A549 (cell line): ENCODE data around the gene SMARCD3. TPM values are rescaled to one million over a fixed set of nuclear protein-coding genes. Genes with fewer than 3 reads are reported as not detected.

ENCODE experiments used
- ATAC-seq, 2 experiments: fragments of 200-7000 bp in 1 of 2; fragments of >200 bp in 1 of 2; cut with Nextera tagmentation in 1 of 2; cut with Tn5 transposase in 1 of 2; 3 replicates each; pipeline versions ENCODE4 v1.8.0 to v1.9.1; 2018 to 2020; ENCODE audit warnings: mild to moderate bottlenecking in 1 of 2, moderate library complexity in 1 of 2
- CTCF ChIA-PET: fragments of 300-600 bp; sonication (Branson Sonifier 250); formaldehyde crosslinking; extraction: SDS; loops from one replicate; lab custom pipeline; 2021; ENCODE audit warnings: antibody characterized with exemption, inconsistent platforms; lab: Yijun Ruan, JAX
- POLR2A ChIA-PET: fragments of 350-600 bp; formaldehyde crosslinking; extraction: SDS; loops from one replicate; lab custom pipeline; 2021; ENCODE audit warnings: antibody characterized with exemption, inconsistent platforms; lab: Yijun Ruan, JAX
- DNase-seq, 2 experiments: peaks; one replicate each; pipeline versions ENCODE4 v3.0.0 to v3.0.0-alpha.2; 2011 to 2016; ENCODE audit warnings: low read depth in 1 of 2, low spot score in 1 of 2
- FAIRE-seq: peaks from 2 replicates; lab custom pipeline; 2011; peaks lifted over from hg19 to GRCh38; lab: Jason Lieb, UNC
- H3K27ac ChIP-seq, 2 experiments: fragments of >200 bp; sonication (Bioruptor Twin); formaldehyde crosslinking; 3 replicates each; pipeline ENCODE4 v1.5.1; 2016 to 2017
- H3K4me1 ChIP-seq: fragments of >200 bp; sonication (Bioruptor Twin); formaldehyde crosslinking; 3 replicates; pipeline ENCODE4 v1.6.1; 2016
- H3K4me2 ChIP-seq: fragments of >200 bp; sonication (Bioruptor Twin); formaldehyde crosslinking; 3 replicates; pipeline ENCODE4 v1.6.1; 2016
- H3K4me3 ChIP-seq: fragments of >200 bp; sonication (Bioruptor Twin); formaldehyde crosslinking; 3 replicates; pipeline ENCODE4 v1.5.1; 2016
- H3K9me3 ChIP-seq: fragments of >200 bp; sonication (Bioruptor Twin); formaldehyde crosslinking; 3 replicates; pipeline ENCODE4 v1.6.1; 2016
- CTCF ChIP-seq: fragments of >200 bp; sonication (Bioruptor Twin); formaldehyde crosslinking; IDR thresholded peaks from 3 replicates; pipeline ENCODE4 v1.5.1; 2016
- EHF ChIP-seq: fragments of 250-450 bp; sonication (Bioruptor Pico); IDR thresholded peaks from 2 replicates; pipeline ENCODE4 v1.5.0; 2020; ENCODE audit warnings: mild to moderate bottlenecking
- EP300 ChIP-seq, 2 experiments: fragments of >200 bp; sonication (Bioruptor Twin); formaldehyde crosslinking; IDR thresholded peaks; 2 replicates in 1 of 2; 3 replicates in 1 of 2; pipeline ENCODE4 v1.6.1; 2016 to 2017
- FOSL2 ChIP-seq, 2 experiments: fragments of 450-650 bp in 1 of 2; fragments of >200 bp in 1 of 2; sonication (Bioruptor Twin) in 1 of 2; formaldehyde crosslinking; IDR thresholded peaks; 2 replicates each; pipeline versions ENCODE4 v1.5.0 to v1.6.1; 2016 to 2020; ENCODE audit warnings: mild to moderate bottlenecking in 1 of 2, moderate library complexity in 1 of 2
- FOXS1 ChIP-seq: fragments of 250-450 bp; sonication (Bioruptor Pico); IDR thresholded peaks from 2 replicates; pipeline ENCODE4 v1.5.0; 2020; ENCODE audit warnings: mild to moderate bottlenecking, moderate library complexity
- GATA3 ChIP-seq: IDR thresholded peaks from 2 replicates; pipeline ENCODE4 v1.6.1; 2012; ENCODE audit warnings: borderline replicate concordance
- HDAC2 ChIP-seq: fragments of 200-600 bp; sonication (generic); IDR thresholded peaks from 2 replicates; pipeline ENCODE4 v1.6.1; 2016
- HEYL ChIP-seq: fragments of 250-450 bp; sonication (Bioruptor Pico); IDR thresholded peaks from 2 replicates; pipeline ENCODE4 v1.8.0; 2021; ENCODE audit warnings: mild to moderate bottlenecking, moderate library complexity
- HOXB13 ChIP-seq: fragments of 250-450 bp; sonication (Bioruptor Pico); IDR thresholded peaks from 2 replicates; pipeline ENCODE4 v1.5.0; 2020; ENCODE audit warnings: low read depth, mild to moderate bottlenecking, moderate library complexity
- JUNB ChIP-seq: fragments of >200 bp; sonication (Bioruptor Twin); formaldehyde crosslinking; IDR thresholded peaks from 2 replicates; pipeline ENCODE4 v1.6.1; 2016
- KDM5A ChIP-seq: fragments of 200-600 bp; sonication (generic); IDR thresholded peaks from 2 replicates; pipeline ENCODE4 v1.6.1; 2016; ENCODE audit warnings: antibody characterized with exemption, mild to moderate bottlenecking
- MAZ ChIP-seq: fragments of 150-350 bp; IDR thresholded peaks from 2 replicates; pipeline ENCODE4 v1.6.1; 2014; ENCODE audit warnings: antibody characterized with exemption, low read depth, low read length, borderline replicate concordance
- RARB ChIP-seq: fragments of 250-450 bp; sonication (Bioruptor Pico); IDR thresholded peaks from 2 replicates; pipeline ENCODE4 v1.8.0; 2021; ENCODE audit warnings: mild to moderate bottlenecking, moderate library complexity
- RCOR1 ChIP-seq: fragments of 150-350 bp; IDR thresholded peaks from 2 replicates; pipeline ENCODE4 v1.6.1; 2014; ENCODE audit warnings: antibody characterized with exemption, low read length, low read depth
- RFX5 ChIP-seq: fragments of 450-650 bp; IDR thresholded peaks from 2 replicates; pipeline ENCODE4 v1.7.1; 2014; ENCODE audit warnings: antibody characterized with exemption, mild to moderate bottlenecking, moderate library complexity
- RNF2 ChIP-seq: fragments of 200-600 bp; sonication (generic); IDR thresholded peaks from 2 replicates; pipeline ENCODE4 v1.6.1; 2016; ENCODE audit warnings: low read depth, mild to moderate bottlenecking, antibody characterized with exemption, moderate library complexity, borderline replicate concordance
- TP53 ChIP-seq: fragments of 250-450 bp; sonication (Bioruptor Pico); IDR thresholded peaks from 2 replicates; pipeline ENCODE4 v1.5.0; 2021; ENCODE audit warnings: mild to moderate bottlenecking, moderate library complexity
- WGBS: methylation state at CpG from one replicate; pipeline ENCODE4 v1.1.6; 2017; ENCODE audit errors: missing lambda C conversion rate; 5-methylcytosine and 5-hydroxymethylcytosine counted together
- polyA plus RNA-seq, 4 experiments: library from polyadenylated mRNA; depleted of rRNA in 3 of 4; stranded (reverse); fragments of >200 nt; fragmentation: RNase III in 1 of 4; extraction: RNeasy Plus Mini Kit Qiagen cat#74134 plus additional on column Dnase treatment in 1 of 4; gene quantifications; 2 replicates in 3 of 4; 3 replicates in 1 of 4; pipeline ENCODE4 v1.2.3, GENCODE V29; 2011 to 2017
- TF ChIP-seq, protein P1 (sequence below): fragments of 250-450 bp; sonication (Bioruptor Pico); IDR thresholded peaks from 2 replicates; pipeline ENCODE4 v1.5.0; 2020; ENCODE audit warnings: low read depth, mild to moderate bottlenecking, moderate library complexity
- TF ChIP-seq, protein P2 (sequence below): fragments of 450-650 bp; IDR thresholded peaks from 2 replicates; pipeline ENCODE4 v1.6.1; 2014; ENCODE audit warnings: antibody characterized with exemption
- TF ChIP-seq, protein P3 (sequence below): fragments of >200 bp; sonication (Bioruptor Twin); formaldehyde crosslinking; IDR thresholded peaks from 2 replicates; pipeline ENCODE4 v1.6.1; 2016
- TF ChIP-seq, protein P4 (sequence below): IDR thresholded peaks from 2 replicates; pipeline ENCODE4 v1.6.1; 2012
- TF ChIP-seq, protein P5 (sequence below): fragments of 250-450 bp; sonication (Bioruptor Pico); IDR thresholded peaks from 2 replicates; pipeline ENCODE4 v1.5.0; 2021; ENCODE audit warnings: mild to moderate bottlenecking, moderate library complexity, borderline replicate concordance
- TF ChIP-seq, protein P6 (sequence below): fragments of >200 bp; sonication (Bioruptor Twin); formaldehyde crosslinking; IDR thresholded peaks from 3 replicates; pipeline ENCODE4 v1.6.1; 2016

SMARCD3 gene
- polyA plus RNA-seq, 2 of the 4 experiments (the other 2 are of a cell fraction) = 11.6 to 12.5 TPM

GRCh38 chr7:151209588-151209987 is 38.9 kb downstream of the SMARCD3 start:
- Histone ChIP-seq H3K9me3 (no peaks in the 10 kb centered on the region), H3K4me2 (no peak overlapping the region), H3K27ac (no peak overlapping the region), H3K4me3 (no peak overlapping the region), H3K4me1 (no peaks in the 10 kb centered on the region)
- WGBS = 92% methylated on average over 6 of the region's 6 CpGs
- DNase-seq (no peak), ATAC-seq (no peak), FAIRE-seq (no peak)
- ChIA-PET CTCF (interaction anchor here (0.7 to 2.1 kb wide), 2 partner anchors 10 to 35 kb away, joined by 3 to 6 read pairs; no protein-coding TSS in a partner anchor), POLR2A (no interaction called here)
- no peak for TF ChIP-seq RCOR1
- TF ChIP-seq, protein P1, sequence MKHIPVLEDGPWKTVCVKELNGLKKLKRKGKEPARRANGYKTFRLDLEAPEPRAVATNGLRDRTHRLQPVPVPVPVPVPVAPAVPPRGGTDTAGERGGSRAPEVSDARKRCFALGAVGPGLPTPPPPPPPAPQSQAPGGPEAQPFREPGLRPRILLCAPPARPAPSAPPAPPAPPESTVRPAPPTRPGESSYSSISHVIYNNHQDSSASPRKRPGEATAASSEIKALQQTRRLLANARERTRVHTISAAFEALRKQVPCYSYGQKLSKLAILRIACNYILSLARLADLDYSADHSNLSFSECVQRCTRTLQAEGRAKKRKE (CRISPR knock-in tag) = no peak
- TF ChIP-seq FOSL2 (IDR thresholded peaks at IDR 0.05) = no peak
- no peak for TF ChIP-seq FOSL2 (CRISPR knock-in tag; IDR thresholded peaks at IDR 0.05)
- TF ChIP-seq HDAC2 = no peak
- TF ChIP-seq, protein P2, sequence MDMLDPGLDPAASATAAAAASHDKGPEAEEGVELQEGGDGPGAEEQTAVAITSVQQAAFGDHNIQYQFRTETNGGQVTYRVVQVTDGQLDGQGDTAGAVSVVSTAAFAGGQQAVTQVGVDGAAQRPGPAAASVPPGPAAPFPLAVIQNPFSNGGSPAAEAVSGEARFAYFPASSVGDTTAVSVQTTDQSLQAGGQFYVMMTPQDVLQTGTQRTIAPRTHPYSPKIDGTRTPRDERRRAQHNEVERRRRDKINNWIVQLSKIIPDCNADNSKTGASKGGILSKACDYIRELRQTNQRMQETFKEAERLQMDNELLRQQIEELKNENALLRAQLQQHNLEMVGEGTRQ = no peak
- TF ChIP-seq JUNB = no peak
- no peak for TF ChIP-seq RNF2
- no peak for TF ChIP-seq RARB (CRISPR knock-in tag)
- TF ChIP-seq CTCF = no peak
- TF ChIP-seq, protein P3, sequence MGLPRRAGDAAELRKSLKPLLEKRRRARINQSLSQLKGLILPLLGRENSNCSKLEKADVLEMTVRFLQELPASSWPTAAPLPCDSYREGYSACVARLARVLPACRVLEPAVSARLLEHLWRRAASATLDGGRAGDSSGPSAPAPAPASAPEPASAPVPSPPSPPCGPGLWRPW = no peak

- no peaks in the 10 kb centered on the region for H3K9me3 ChIP-seq
- ChIA-PET POLR2A (no interaction called here), CTCF (interaction anchor here (1.2 to 2.1 kb wide), 5 partner anchors 10 to 95 kb away, joined by 3 to 6 read pairs (median 3); no protein-coding TSS in a partner anchor)
- DNase-seq (no peak), ATAC-seq (peak in 1 of 2 experiments; percentile 12; a peak in 1 of 6 replicates), FAIRE-seq (no peak)
- H3K4me2 ChIP-seq = no peak overlapping the region
- 58% methylated on average over 9 of the region's 9 CpGs for WGBS
- H3K27ac ChIP-seq = no peak overlapping the region
- no peak for TF ChIP-seq KDM5A
- no peak overlapping the region for H3K4me3 ChIP-seq
- H3K4me1 ChIP-seq = no peaks in the 10 kb centered on the region
Measured at GRCh38 chr7:151208253-151208862, 40.1 kb downstream of the SMARCD3 start.

- Histone ChIP-seq H3K4me1 (no peaks in the 10 kb centered on the region), H3K4me2 (no peak overlapping the region), H3K27ac (no peak overlapping the region), H3K9me3 (no peaks in the 10 kb centered on the region), H3K4me3 (no peak overlapping the region)
- DNase-seq (no peak), FAIRE-seq (no peak), ATAC-seq (no peak)
- WGBS = 77% methylated on average over 7 of the region's 12 CpGs
- CTCF ChIA-PET = interaction anchor here (1.2 to 2.1 kb wide), 7 partner anchors 11 to 96 kb away, joined by 3 to 6 read pairs (median 3); no protein-coding TSS in a partner anchor
- POLR2A ChIA-PET = no interaction called here
- TF ChIP-seq, protein P2 = no peak
- TF ChIP-seq HOXB13 (CRISPR knock-in tag) (no peak), RFX5 (no peak), RARB (CRISPR knock-in tag) (no peak), TP53 (CRISPR knock-in tag) (no peak), EHF (CRISPR knock-in tag) (no peak), MAZ (no peak), HEYL (CRISPR knock-in tag) (no peak), FOSL2 (IDR thresholded peaks at IDR 0.05) (no peak), FOSL2 (CRISPR knock-in tag; IDR thresholded peaks at IDR 0.05) (no peak), EP300 (IDR thresholded peaks at IDR 0.05) (no peak), FOXS1 (CRISPR knock-in tag) (no peak), GATA3 (no peak)
- TF ChIP-seq, protein P4, sequence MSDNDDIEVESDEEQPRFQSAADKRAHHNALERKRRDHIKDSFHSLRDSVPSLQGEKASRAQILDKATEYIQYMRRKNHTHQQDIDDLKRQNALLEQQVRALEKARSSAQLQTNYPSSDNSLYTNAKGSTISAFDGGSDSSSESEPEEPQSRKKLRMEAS = no peak
- TF ChIP-seq, protein P5, sequence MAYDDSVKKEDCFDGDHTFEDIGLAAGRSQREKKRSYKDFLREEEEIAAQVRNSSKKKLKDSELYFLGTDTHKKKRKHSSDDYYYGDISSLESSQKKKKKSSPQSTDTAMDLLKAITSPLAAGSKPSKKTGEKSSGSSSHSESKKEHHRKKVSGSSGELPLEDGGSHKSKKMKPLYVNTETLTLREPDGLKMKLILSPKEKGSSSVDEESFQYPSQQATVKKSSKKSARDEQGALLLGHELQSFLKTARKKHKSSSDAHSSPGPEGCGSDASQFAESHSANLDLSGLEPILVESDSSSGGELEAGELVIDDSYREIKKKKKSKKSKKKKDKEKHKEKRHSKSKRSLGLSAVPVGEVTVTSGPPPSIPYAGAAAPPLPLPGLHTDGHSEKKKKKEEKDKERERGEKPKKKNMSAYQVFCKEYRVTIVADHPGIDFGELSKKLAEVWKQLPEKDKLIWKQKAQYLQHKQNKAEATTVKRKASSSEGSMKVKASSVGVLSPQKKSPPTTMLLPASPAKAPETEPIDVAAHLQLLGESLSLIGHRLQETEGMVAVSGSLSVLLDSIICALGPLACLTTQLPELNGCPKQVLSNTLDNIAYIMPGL (CRISPR knock-in tag) = no peak
- TF ChIP-seq, protein P6, sequence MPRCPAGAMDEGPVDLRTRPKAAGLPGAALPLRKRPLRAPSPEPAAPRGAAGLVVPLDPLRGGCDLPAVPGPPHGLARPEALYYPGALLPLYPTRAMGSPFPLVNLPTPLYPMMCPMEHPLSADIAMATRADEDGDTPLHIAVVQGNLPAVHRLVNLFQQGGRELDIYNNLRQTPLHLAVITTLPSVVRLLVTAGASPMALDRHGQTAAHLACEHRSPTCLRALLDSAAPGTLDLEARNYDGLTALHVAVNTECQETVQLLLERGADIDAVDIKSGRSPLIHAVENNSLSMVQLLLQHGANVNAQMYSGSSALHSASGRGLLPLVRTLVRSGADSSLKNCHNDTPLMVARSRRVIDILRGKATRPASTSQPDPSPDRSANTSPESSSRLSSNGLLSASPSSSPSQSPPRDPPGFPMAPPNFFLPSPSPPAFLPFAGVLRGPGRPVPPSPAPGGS = no peak
- TF ChIP-seq, protein P1 (CRISPR knock-in tag) = no peak
Measured at GRCh38 chr7:151207804-151208203, 40.7 kb downstream of the SMARCD3 start.
